HCT116 (cell line): Measurements from ENCODE around the gene CDON.

ENCODE experiments used
- CTCF ChIP-seq, 3 experiments: fragments of 200-600 bp in 1 of 3; sonication (generic) in 1 of 3; IDR thresholded peaks in 2 of 3; conservative IDR thresholded peaks in 1 of 3; 2 replicates each; pipeline ENCODE4 v1.5.1; 2012 to 2017; ENCODE audit warnings: low read depth in 2 of 3, low read length in 2 of 3, antibody characterized with exemption in 1 of 3, borderline replicate concordance in 1 of 3, control low read depth in 1 of 3, mild to moderate bottlenecking in 1 of 3, mixed read lengths in 1 of 3, mixed run types in 1 of 3, moderate library complexity in 1 of 3; ENCODE audit not compliant: insufficient read depth in 1 of 3
- EGR1 ChIP-seq: IDR thresholded peaks from 2 replicates; pipeline ENCODE4 v1.6.1; 2012; ENCODE audit warnings: low read depth
- EZH2 ChIP-seq: fragments of 200-600 bp; sonication (generic); IDR thresholded peaks from 2 replicates; pipeline ENCODE4 v1.6.1; 2017; ENCODE audit warnings: antibody characterized with exemption, mixed run types
- EZH2phosphoT487 ChIP-seq: fragments of 200-600 bp; IDR thresholded peaks from 2 replicates; pipeline ENCODE4 v1.6.1; 2018; ENCODE audit warnings: antibody characterized with exemption, borderline replicate concordance
- MAX ChIP-seq: IDR thresholded peaks from 2 replicates; pipeline ENCODE4 v1.6.1; 2012
- POLR2A ChIP-seq: IDR thresholded peaks from 2 replicates; pipeline ENCODE4 v1.7.0; 2011; ENCODE audit warnings: borderline replicate concordance; ENCODE audit not compliant: insufficient read depth, insufficient read length; ENCODE audit errors: extremely low read depth
- POLR2AphosphoS5 ChIP-seq: IDR thresholded peaks from 2 replicates; pipeline ENCODE4 v1.6.1; 2011; ENCODE audit warnings: mild to moderate bottlenecking, low read depth, low read length, moderate library complexity
- RAD21 ChIP-seq: IDR thresholded peaks from 2 replicates; pipeline ENCODE4 v1.6.1; 2012; ENCODE audit warnings: low read depth, mild to moderate bottlenecking
- REST ChIP-seq: IDR thresholded peaks from 2 replicates; pipeline ENCODE4 v1.6.1; 2012; ENCODE audit warnings: low read depth
- SIN3A ChIP-seq: IDR thresholded peaks from 2 replicates; pipeline ENCODE4 v1.6.1; 2012; ENCODE audit warnings: low read depth
- YY1 ChIP-seq: IDR thresholded peaks from 2 replicates; pipeline ENCODE4 v1.6.1; 2011; ENCODE audit warnings: low read length, low read depth, moderate library complexity, mild to moderate bottlenecking; ENCODE audit not compliant: insufficient replicate concordance; ENCODE audit errors: extremely low read depth
- ZNF274 ChIP-seq: fragments of 200-500 bp; sonication (Bioruptor generic); IDR thresholded peaks from 2 replicates; pipeline ENCODE4 v1.6.1; 2014; ENCODE audit warnings: mild to moderate bottlenecking, low read depth, low read length, inconsistent platforms

- TF ChIP-seq EZH2 (no peak), CTCF (IDR thresholded peaks at IDR 0.05 in 2 of 3, conservative IDR thresholded peaks at IDR 0.05 in 1 of 3; ENCODE audit: borderline replicate concordance in 1 of 3, insufficient read depth in 1 of 3, low read depth in 2 of 3, low read length in 2 of 3) (no peak), SIN3A (no peak), POLR2AphosphoS5 (no peak), RAD21 (no peak), MAX (no peak), POLR2A (no peak), REST (no peak), ZNF274 (no peak), EZH2phosphoT487 (no peak), YY1 (no peak), EGR1 (no peak)
Measured at GRCh38 chr11:125925804-125926203, 136.9 kb downstream of the CDON start.
